IPS-18a (cell line): ENCODE results near the gene BLVRB.
"Not testable (repeated sequence)": the region's sequence is repeated elsewhere in the genome, so short reads cannot be mapped to it uniquely, and the experiment has no call there.

Experiments
- H3K27ac ChIP-seq: one replicate; pipeline ENCODE4 v1.5.1; 2013; ENCODE audit warnings: low read length
- H3K27me3 ChIP-seq: one replicate; pipeline ENCODE4 v1.6.1; 2013; ENCODE audit warnings: mild to moderate bottlenecking, low read length; ENCODE audit not compliant: control insufficient read depth, insufficient read depth
- H3K36me3 ChIP-seq: one replicate; pipeline ENCODE4 v1.6.1; 2013; ENCODE audit warnings: low read depth, low read length; ENCODE audit not compliant: control insufficient read depth
- H3K4me1 ChIP-seq: one replicate; pipeline ENCODE4 v1.6.1; 2013; ENCODE audit warnings: low read depth, low read length; ENCODE audit not compliant: control insufficient read depth
- H3K4me3 ChIP-seq: one replicate; pipeline ENCODE4 v1.5.1; 2013; ENCODE audit warnings: low read length
- H3K9ac ChIP-seq: one replicate; pipeline ENCODE4 v1.6.1; 2013; ENCODE audit warnings: mild to moderate bottlenecking, low read length, moderate library complexity
- H3K9me3 ChIP-seq: one replicate; pipeline ENCODE4 v1.6.1; 2013; ENCODE audit warnings: low read depth, low read length; ENCODE audit not compliant: control insufficient read depth

BLVRB gene

GRCh38 chr19:40444825-40445312, 20.7 kb downstream of the BLVRB start:
- H3K27me3 ChIP-seq = no peaks in the 10 kb centered on the region
- H3K9ac ChIP-seq = peak overlapping the region; percentile 88
- H3K27ac ChIP-seq = peak overlapping the region; percentile 87
- H3K36me3 ChIP-seq = peaks cover 19% of the 10 kb centered on the region
- H3K9me3 ChIP-seq = no peaks in the 10 kb centered on the region
- H3K4me1 ChIP-seq = peaks cover 17% of the 10 kb centered on the region
- peak overlapping the region; percentile 75 for H3K4me3 ChIP-seq

GRCh38 chr19:40444000-40444824, 21.3 kb downstream of the BLVRB start, which contains the start of gene SERTAD3:
SERTAD3 (minus strand) TSS chr19:40444335; CDS start chr19:40442080, 2,255 bp downstream.
- peak within 1 kb of the TSS; percentile 88 for H3K9ac ChIP-seq
- peak within 1 kb of the TSS; percentile 87 for H3K27ac ChIP-seq
- H3K4me3 ChIP-seq = peak within 1 kb of the TSS; percentile 75
- no peaks in the 10 kb centered on the region for H3K9me3 ChIP-seq
- H3K27me3 ChIP-seq = no peaks in the 10 kb centered on the region
- peaks cover 19% of the 10 kb centered on the region for H3K36me3 ChIP-seq
- peaks cover 17% of the 10 kb centered on the region for H3K4me1 ChIP-seq

GRCh38 chr19:40443131-40443999, 22.2 kb downstream of the BLVRB start:
- peak overlapping the region; percentile 88 for H3K9ac ChIP-seq

GRCh38 chr19:40442328-40443130, 23.0 kb downstream of the BLVRB start:
- Histone ChIP-seq H3K27ac (peak overlapping the region; percentile 43), H3K4me1 (peaks cover 17% of the 10 kb centered on the region), H3K9ac (peak overlapping the region; percentile 61), H3K4me3 (peak overlapping the region; percentile 73), H3K9me3 (no peaks in the 10 kb centered on the region), H3K36me3 (peaks cover 19% of the 10 kb centered on the region), H3K27me3 (no peaks in the 10 kb centered on the region)

More at GRCh38 chr19:40443131-40443999, 22.2 kb downstream of the BLVRB start:
- Histone ChIP-seq H3K27me3 (no peaks in the 10 kb centered on the region), H3K4me3 (peak overlapping the region; percentile 75), H3K4me1 (peaks cover 17% of the 10 kb centered on the region), H3K36me3 (peaks cover 19% of the 10 kb centered on the region), H3K27ac (peak overlapping the region; percentile 70), H3K9me3 (no peaks in the 10 kb centered on the region)

GRCh38 chr19:40441719-40442253, 23.8 kb downstream of the BLVRB start:
- no peaks in the 10 kb centered on the region for H3K9me3 ChIP-seq
- peaks cover 19% of the 10 kb centered on the region for H3K36me3 ChIP-seq
- H3K27ac ChIP-seq = no peak overlapping the region
- H3K4me1 ChIP-seq = peaks cover 17% of the 10 kb centered on the region
- peak overlapping the region; percentile 73 for H3K4me3 ChIP-seq
- H3K27me3 ChIP-seq = no peaks in the 10 kb centered on the region
- H3K9ac ChIP-seq = no peak overlapping the region

- H3K9ac ChIP-seq = no peak overlapping the region
- no peaks in the 10 kb centered on the region for H3K27me3 ChIP-seq
- H3K4me3 ChIP-seq = no peak overlapping the region
- no peak overlapping the region for H3K27ac ChIP-seq
- H3K4me1 ChIP-seq = peaks cover 10% of the 10 kb centered on the region
- no peaks in the 10 kb centered on the region for H3K9me3 ChIP-seq
- H3K36me3 ChIP-seq = peaks cover 19% of the 10 kb centered on the region
These were observed 27.3 kb downstream of the BLVRB start for GRCh38 chr19:40438284-40438683.

- H3K9ac ChIP-seq = peak overlapping the region; percentile 89
- H3K4me1 ChIP-seq = peaks cover 9% of the 10 kb centered on the region
- no peaks in the 10 kb centered on the region for H3K9me3 ChIP-seq
- H3K4me3 ChIP-seq = peak overlapping the region; percentile 68
- no peaks in the 10 kb centered on the region for H3K36me3 ChIP-seq
- no peaks in the 10 kb centered on the region for H3K27me3 ChIP-seq
- peak overlapping the region; percentile 96 for H3K27ac ChIP-seq
These were observed 31.9 kb downstream of the BLVRB start for GRCh38 chr19:40433391-40434216.

GRCh38 chr19:40432760-40433159, 32.8 kb downstream of the BLVRB start:
- not testable (repeated sequence) for H3K9me3 ChIP-seq, H3K4me1 ChIP-seq, H3K36me3 ChIP-seq, H3K27me3 ChIP-seq, H3K27ac ChIP-seq
- H3K9ac ChIP-seq = peak overlapping the region; percentile 89
- peak overlapping the region; percentile 68 for H3K4me3 ChIP-seq

- Histone ChIP-seq H3K36me3 (no peaks in the 10 kb centered on the region), H3K4me3 (no peak overlapping the region), H3K9ac (no peak overlapping the region), H3K4me1 (peaks cover 9% of the 10 kb centered on the region), H3K27ac (no peak overlapping the region), H3K27me3 (no peaks in the 10 kb centered on the region), H3K9me3 (no peaks in the 10 kb centered on the region)
These were observed 33.8 kb downstream of the BLVRB start for GRCh38 chr19:40431698-40432097.

GRCh38 chr19:40430242-40430641, 35.3 kb downstream of the BLVRB start:
- H3K36me3 ChIP-seq, H3K4me1 ChIP-seq, H3K27me3 ChIP-seq, H3K4me3 ChIP-seq, H3K9ac ChIP-seq, H3K9me3 ChIP-seq, H3K27ac ChIP-seq: not testable (repeated sequence)
